LNCAP (cell line): Measurements from ENCODE around the gene GSG1L.

ENCODE experiments used
- TF ChIP-seq, protein P1 (sequence below): fragments of 450-650 bp; IDR thresholded peaks from 2 replicates; pipeline ENCODE4 v1.5.1; 2017; ENCODE audit warnings: mild to moderate bottlenecking

GSG1L gene

DNA sequence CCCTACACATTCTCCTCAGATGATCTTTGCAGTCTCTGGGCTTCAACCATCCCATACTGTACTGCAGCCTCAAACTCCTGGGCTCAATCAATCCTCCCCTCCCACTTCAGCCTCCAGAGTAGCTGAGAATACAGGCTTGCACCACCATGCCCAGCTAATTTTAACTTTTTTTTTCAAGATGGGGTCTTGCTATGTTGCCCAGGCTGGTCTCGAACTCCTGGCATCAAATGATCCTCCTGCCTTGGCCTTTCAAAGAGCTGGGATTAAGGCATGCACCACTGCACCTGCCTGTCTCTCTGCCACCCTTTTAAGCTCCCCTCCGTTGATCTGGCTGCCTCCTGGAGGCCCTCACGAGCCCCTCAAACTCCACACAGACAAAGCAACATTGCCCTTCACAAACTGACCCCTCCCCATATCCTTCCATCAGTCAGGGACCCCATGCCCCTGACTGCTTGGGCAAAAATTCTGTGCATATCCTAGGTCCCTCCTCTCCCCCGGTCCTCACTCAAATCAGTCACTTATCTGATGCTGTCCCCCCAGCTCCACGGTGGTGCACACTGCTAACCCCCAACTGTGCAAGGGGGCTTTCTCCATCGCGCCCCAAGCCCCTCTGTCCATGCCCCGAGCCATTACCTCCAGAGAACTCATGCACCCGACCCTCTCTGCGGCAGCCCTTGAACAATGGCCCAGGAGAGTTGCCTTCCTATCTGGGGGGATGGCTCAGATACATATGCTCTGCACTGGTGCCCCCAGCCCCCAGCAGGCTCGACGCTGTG lies 260.7 kb downstream of the GSG1L start:
- TF ChIP-seq, protein P1, sequence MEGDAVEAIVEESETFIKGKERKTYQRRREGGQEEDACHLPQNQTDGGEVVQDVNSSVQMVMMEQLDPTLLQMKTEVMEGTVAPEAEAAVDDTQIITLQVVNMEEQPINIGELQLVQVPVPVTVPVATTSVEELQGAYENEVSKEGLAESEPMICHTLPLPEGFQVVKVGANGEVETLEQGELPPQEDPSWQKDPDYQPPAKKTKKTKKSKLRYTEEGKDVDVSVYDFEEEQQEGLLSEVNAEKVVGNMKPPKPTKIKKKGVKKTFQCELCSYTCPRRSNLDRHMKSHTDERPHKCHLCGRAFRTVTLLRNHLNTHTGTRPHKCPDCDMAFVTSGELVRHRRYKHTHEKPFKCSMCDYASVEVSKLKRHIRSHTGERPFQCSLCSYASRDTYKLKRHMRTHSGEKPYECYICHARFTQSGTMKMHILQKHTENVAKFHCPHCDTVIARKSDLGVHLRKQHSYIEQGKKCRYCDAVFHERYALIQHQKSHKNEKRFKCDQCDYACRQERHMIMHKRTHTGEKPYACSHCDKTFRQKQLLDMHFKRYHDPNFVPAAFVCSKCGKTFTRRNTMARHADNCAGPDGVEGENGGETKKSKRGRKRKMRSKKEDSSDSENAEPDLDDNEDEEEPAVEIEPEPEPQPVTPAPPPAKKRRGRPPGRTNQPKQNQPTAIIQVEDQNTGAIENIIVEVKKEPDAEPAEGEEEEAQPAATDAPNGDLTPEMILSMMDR, result no peak

GRCh38 chr16:27801289-27801945 lies 262.1 kb downstream of the GSG1L start:
- TF ChIP-seq, protein P1, result no peak

DNA sequence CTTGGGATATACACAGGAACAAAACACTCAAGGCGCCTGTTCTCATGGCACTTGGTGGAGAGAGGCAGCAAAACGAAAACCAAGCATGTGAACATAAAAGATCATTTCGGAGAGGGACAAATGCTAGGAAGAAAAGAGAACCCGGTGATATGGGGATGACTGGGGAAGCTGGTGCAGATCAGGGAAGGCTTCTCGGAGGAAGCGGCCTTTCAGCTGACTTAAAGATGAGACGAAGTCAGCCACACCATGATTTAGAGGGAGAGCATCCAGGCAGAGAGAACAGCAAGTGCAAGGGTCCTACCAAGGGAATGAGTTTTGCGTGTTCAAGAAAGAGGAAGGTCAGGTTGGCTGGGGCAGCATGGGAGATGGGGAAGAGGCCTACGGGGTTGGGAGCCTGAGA lies 262.7 kb downstream of the GSG1L start:
- TF ChIP-seq, protein P1, result no peak

- TF ChIP-seq, protein P1, result no peak
These were observed 263.6 kb downstream of the GSG1L start for GRCh38 chr16:27799896-27800295.

GRCh38 chr16:27798241-27798640 lies 265.3 kb downstream of the GSG1L start:
- TF ChIP-seq, protein P1, result no peak

DNA sequence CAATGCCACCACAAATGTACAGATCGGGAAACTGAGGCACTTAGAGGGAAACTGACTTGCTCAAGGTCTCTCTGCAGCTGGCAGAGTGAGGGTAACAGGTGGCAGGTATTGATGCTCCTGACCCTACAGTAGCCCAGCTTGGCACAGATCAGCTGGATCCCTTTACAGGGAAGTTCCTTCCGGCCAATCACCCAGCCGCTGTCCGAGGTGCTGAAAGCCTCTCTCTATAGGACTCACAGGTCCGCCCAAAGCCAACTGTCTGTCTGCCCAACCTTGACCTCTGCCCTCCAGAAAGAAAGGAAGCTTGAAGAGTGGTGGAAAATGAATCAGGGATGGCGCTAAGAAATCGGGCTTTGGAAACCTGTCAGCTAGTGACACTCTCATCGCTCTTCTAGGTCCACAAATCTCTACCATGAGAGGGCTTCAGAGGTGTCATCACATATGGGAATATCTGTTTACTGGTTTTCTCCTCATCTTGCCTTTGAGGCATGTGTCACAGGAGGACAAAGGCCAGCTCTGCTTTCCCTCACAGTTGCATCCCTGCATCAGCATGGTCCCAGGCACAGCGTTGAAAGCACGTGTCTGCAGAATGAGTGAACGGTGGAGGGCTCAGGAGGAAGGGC lies 267.4 kb downstream of the GSG1L start:
- TF ChIP-seq, protein P1, result no peak

GRCh38 chr16:27793249-27793622 lies 270.3 kb downstream of the GSG1L start:
- TF ChIP-seq, protein P1, result no peak
